Spleen (tissue), 11 donors: ENCODE measurements around the gene MTFR1L. TPM values are rescaled to one million over a fixed set of nuclear protein-coding genes. Genes with fewer than 3 reads are reported as not detected.

Source experiments
- DNase-seq: peaks from one replicate; pipeline ENCODE4 v3.0.0-alpha.2; 2020
- H3K27ac ChIP-seq, 8 donors: fragments of 200-600 bp; sonication (generic) in 7 of 8; 1 replicate in 4 of 8; 2 replicates in 4 of 8; pipeline versions ENCODE4 v1.5.0 to v1.8.0; 2016 to 2021; ENCODE audit warnings: inconsistent platforms in 4 of 8, mild to moderate bottlenecking in 4 of 8, moderate library complexity in 1 of 8
- H3K27me3 ChIP-seq, 7 donors: fragments of 200-600 bp; sonication (generic) in 6 of 7; replicated peaks in 1 of 7; 1 replicate in 4 of 7; 2 replicates in 3 of 7; pipeline versions ENCODE4 v1.5.0 to v1.8.0; 2016 to 2021; ENCODE audit warnings: inconsistent platforms in 3 of 7, mild to moderate bottlenecking in 1 of 7
- H3K36me3 ChIP-seq, 6 donors: fragments of 200-600 bp; sonication (generic) in 5 of 6; 1 replicate in 4 of 6; 2 replicates in 2 of 6; pipeline versions ENCODE4 v1.5.0 to v1.8.0; 2016 to 2021; ENCODE audit warnings: inconsistent platforms in 2 of 6
- H3K4me1 ChIP-seq, 6 donors: fragments of 200-600 bp; sonication (generic) in 5 of 6; 1 replicate in 3 of 6; 2 replicates in 3 of 6; pipeline versions ENCODE4 v1.5.0 to v1.8.0; 2016 to 2021; ENCODE audit warnings: inconsistent platforms in 3 of 6
- H3K4me3 ChIP-seq, 8 donors: fragments of 200-600 bp; sonication (generic) in 7 of 8; 1 replicate in 4 of 8; 2 replicates in 4 of 8; pipeline versions ENCODE4 v1.5.0 to v1.8.0; 2016 to 2021; ENCODE audit warnings: inconsistent platforms in 4 of 8, mild to moderate bottlenecking in 4 of 8, moderate library complexity in 2 of 8
- H3K9me3 ChIP-seq, 8 donors: fragments of 200-600 bp; sonication (generic) in 7 of 8; 1 replicate in 4 of 8; 2 replicates in 4 of 8; pipeline versions ENCODE4 v1.5.0 to v1.8.0; 2016 to 2021; ENCODE audit warnings: inconsistent platforms in 4 of 8
- CTCF ChIP-seq, 11 experiments: fragments of 200-600 bp in 7 of 11; fragments of 450-650 bp in 4 of 11; sonication (generic) in 4 of 11; IDR thresholded peaks in 8 of 11; conservative IDR thresholded peaks in 3 of 11; 1 replicate in 7 of 11; 2 replicates in 4 of 11; pipeline versions ENCODE4 v1.4.0 to v1.8.0; 2016 to 2021; ENCODE audit warnings: antibody characterized with exemption in 11 of 11, inconsistent platforms in 4 of 11, mild to moderate bottlenecking in 1 of 11
- POLR2A ChIP-seq, 3 donors: fragments of 450-650 bp; IDR thresholded peaks; one replicate each; pipeline ENCODE4 v1.5.1; 2017; ENCODE audit warnings: antibody characterized with exemption in 3 of 3, mild to moderate bottlenecking in 1 of 3
- POLR2AphosphoS5 ChIP-seq, 3 donors: sonication (generic); formaldehyde crosslinking; IDR thresholded peaks; one replicate each; pipeline ENCODE4 v1.5.1; 2017; ENCODE audit warnings: antibody characterized with exemption in 3 of 3
- WGBS, 5 donors: extraction: QIAGEN DNeasy Blood & Tissue Kit in 3 of 5; methylation state at CpG; one replicate each; pipeline versions ENCODE4 v1.1.5 to v1.1.7; 2013 to 2018; 5-methylcytosine and 5-hydroxymethylcytosine counted together
- intact Hi-C: fragments of 100-400 bp; cut with DNase I; formaldehyde crosslinking; loops from one replicate; pipeline ENCODE4 v1.15.0; 2023; ENCODE audit warnings: low total_unique reads
- polyA plus RNA-seq, 3 donors: library from polyadenylated mRNA; stranded (reverse); fragments of 200-250 nt; gene quantifications; one replicate each; pipeline ENCODE4 v1.2.1, GENCODE V29; 2013
- total RNA-seq, 7 donors: library from RNA; depleted of rRNA in 3 of 7; stranded (reverse); fragments of >200 nt in 3 of 7; fragmentation: NEBNext Ultra II Directional in 4 of 7; extraction: Animal tissue kit (Norgen Biotek cat#: 25700) in 4 of 7; gene quantifications; one replicate each; pipeline versions ENCODE4 v1.1.0 to v1.2.1, GENCODE V29; 2016 to 2021
- donor health status: healthy with polysubstance abuse.
- donor health status: DM: no; HTN: no; CAD: no; lungs with moderate emphysema.
- donor health status: DM: no; HTN: no; CAD: no.
- donor health status: Bipolar disorder and iron deficiency.
- donor health status: healthy.
- donor health status: DM: no; HTN: no; CAD: no.
- donor health status: DM: yes; HTN: yes; CAD: no.

MTFR1L gene
- total and polyA plus RNA-seq, 10 donors, result 32.1 to 74.7 (median 50.3) TPM

- intact Hi-C loops, result no loop called here
- WGBS, 5 donors, result 91 to 100% (median 93%) methylated on average over 7 of the region's 7 CpGs
- H3K36me3 ChIP-seq, result peaks cover 0 to 68% (median 37%) of the 10 kb centered on the region in 6 donors
Measured at GRCh38 chr1:25814549-25815087, 5.1 kb upstream of the MTFR1L start.

GRCh38 chr1:25815208-25816111 lies 4.3 kb upstream of the MTFR1L start:
- H3K36me3 ChIP-seq, result peaks cover 0 to 60% (median 34%) of the 10 kb centered on the region in 6 donors
- intact Hi-C loops, result no loop called here
- no peaks in the 10 kb centered on the region for H3K27me3 ChIP-seq
- H3K9me3 ChIP-seq, result no peaks in the 10 kb centered on the region
- WGBS, 5 donors, result 89 to 95% (median 90%) methylated on average over 23 to 24 of the region's 24 CpGs
- no peak overlapping the region for H3K27ac ChIP-seq
- TF ChIP-seq CTCF (IDR thresholded peaks at IDR 0.05 in 8 of 11, conservative IDR thresholded peaks at IDR 0.05 in 3 of 11) (no peak), POLR2A (IDR thresholded peaks at IDR 0.05) (no peak), POLR2AphosphoS5 (IDR thresholded peaks at IDR 0.05) (peak in 1 of 3 donors; percentile 12)
- peaks cover 6 to 36% (median 25%) of the 10 kb centered on the region in 6 donors for H3K4me1 ChIP-seq
- H3K4me3 ChIP-seq, result no peak overlapping the region
- no peak for DNase-seq

More at GRCh38 chr1:25814549-25815087, 5.1 kb upstream of the MTFR1L start:
- TF ChIP-seq CTCF (IDR thresholded peaks at IDR 0.05 in 8 of 11, conservative IDR thresholded peaks at IDR 0.05 in 3 of 11) (no peak), POLR2AphosphoS5 (IDR thresholded peaks at IDR 0.05) (no peak), POLR2A (IDR thresholded peaks at IDR 0.05) (no peak)
- H3K4me1 ChIP-seq, result peaks cover 14 to 43% (median 33%) of the 10 kb centered on the region in 6 donors
- H3K4me3 ChIP-seq, result no peak overlapping the region
- H3K27me3 ChIP-seq, result no peaks in the 10 kb centered on the region
- DNase-seq, result no peak
- H3K9me3 ChIP-seq, result no peaks in the 10 kb centered on the region
- no peak overlapping the region for H3K27ac ChIP-seq

- H3K27me3 ChIP-seq, result no peaks in the 10 kb centered on the region
- H3K4me3 ChIP-seq, result no peak overlapping the region
- H3K9me3 ChIP-seq, result no peaks in the 10 kb centered on the region
- no peak overlapping the region for H3K27ac ChIP-seq
- intact Hi-C loops, result no loop called here
- DNase-seq, result no peak
- WGBS, 5 donors, result 84 to 91% (median 89%) methylated on average over 10 to 15 of the region's 15 CpGs
- H3K4me1 ChIP-seq, result peaks cover 6 to 36% (median 24%) of the 10 kb centered on the region in 6 donors
- TF ChIP-seq CTCF (IDR thresholded peaks at IDR 0.05 in 8 of 11, conservative IDR thresholded peaks at IDR 0.05 in 3 of 11) (no peak), POLR2AphosphoS5 (IDR thresholded peaks at IDR 0.05) (peak in 1 of 3 donors; percentile 28)
- H3K36me3 ChIP-seq, result peaks cover 0 to 55% (median 34%) of the 10 kb centered on the region in 6 donors
Measured at GRCh38 chr1:25816112-25816718, 3.5 kb upstream of the MTFR1L start.
